ENCODE results near the gene ELOA.

DNA sequence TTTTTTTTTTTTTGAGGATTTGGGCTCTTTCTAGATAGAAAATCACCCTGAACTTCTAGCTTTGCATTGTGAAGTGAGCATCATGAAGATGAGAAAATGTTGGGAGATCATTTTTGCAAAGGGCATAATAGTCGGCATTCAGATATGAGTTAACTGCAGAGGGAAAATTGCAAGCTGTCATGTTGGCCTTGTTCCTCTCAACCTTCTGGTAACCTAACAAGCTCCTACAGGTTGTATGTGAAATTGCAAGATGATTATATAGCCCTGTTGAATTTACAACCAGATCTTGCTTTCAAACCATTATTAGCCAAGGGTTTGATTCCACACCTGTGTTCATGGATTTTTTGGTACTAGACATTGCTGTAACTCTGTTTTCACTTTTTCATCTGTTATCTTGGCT is 2.2 kb downstream of the ELOA start:
- TF ChIP-seq EZH2phosphoT487 (IDR thresholded peaks at IDR 0.05; ENCODE audit: insufficient read depth, low read depth) (no peak), EZH2 (IDR thresholded peaks at IDR 0.05; ENCODE audit: insufficient read depth, poor library complexity, severe bottlenecking) (no peak)
